Tibial nerve (tissue), 4 donors: ENCODE data around the gene GNAT1. TPM values are rescaled to one million over a fixed set of nuclear protein-coding genes. Genes with fewer than 3 reads are reported as not detected.

Experiments used
- DNase-seq, 2 donors: peaks; one replicate each; pipeline ENCODE4 v3.0.0-alpha.2; 2019; ENCODE audit warnings: low spot score in 2 of 2
- H3K27ac ChIP-seq, 4 donors: fragments of 200-600 bp; sonication (generic) in 3 of 4; one replicate each; pipeline ENCODE4 v1.5.1; 2017 to 2019; ENCODE audit warnings: mild to moderate bottlenecking in 1 of 4
- H3K27me3 ChIP-seq, 2 donors: fragments of 200-600 bp; sonication (generic) in 1 of 2; one replicate each; pipeline versions ENCODE4 v1.5.1 to v1.6.0; 2017 to 2019
- H3K36me3 ChIP-seq, 3 donors: fragments of 200-600 bp; sonication (generic); one replicate each; pipeline ENCODE4 v1.5.1; 2018 to 2019
- H3K4me1 ChIP-seq, 4 donors: fragments of 200-600 bp; sonication (generic) in 3 of 4; one replicate each; pipeline ENCODE4 v1.5.1; 2017 to 2019
- H3K4me3 ChIP-seq, 4 donors: fragments of 200-600 bp; sonication (generic) in 3 of 4; one replicate each; pipeline ENCODE4 v1.5.1; 2017 to 2019; ENCODE audit warnings: mild to moderate bottlenecking in 1 of 4, moderate library complexity in 1 of 4
- H3K9me3 ChIP-seq, 4 donors: fragments of 200-600 bp; sonication (generic) in 3 of 4; one replicate each; pipeline ENCODE4 v1.5.1; 2017 to 2019
- CTCF ChIP-seq, 5 experiments: fragments of 200-600 bp in 3 of 5; fragments of 450-650 bp in 2 of 5; sonication (generic) in 3 of 5; IDR thresholded peaks; one replicate each; pipeline ENCODE4 v1.5.1; 2016 to 2019; ENCODE audit warnings: antibody characterized with exemption in 5 of 5, mild to moderate bottlenecking in 3 of 5, moderate library complexity in 2 of 5
- EP300 ChIP-seq, 2 donors: sonication (generic); formaldehyde crosslinking; IDR thresholded peaks; one replicate each; pipeline ENCODE4 v1.6.1; 2017; ENCODE audit warnings: antibody characterized with exemption in 2 of 2, mild to moderate bottlenecking in 1 of 2
- POLR2A ChIP-seq, 2 donors: fragments of 450-650 bp; IDR thresholded peaks; one replicate each; pipeline ENCODE4 v1.6.1; 2017; ENCODE audit warnings: antibody characterized with exemption in 2 of 2, mild to moderate bottlenecking in 2 of 2, moderate library complexity in 2 of 2
- WGBS, 2 donors: methylation state at CpG; one replicate each; pipeline ENCODE4 v1.1.5; 2018; 5-methylcytosine and 5-hydroxymethylcytosine counted together
- total RNA-seq, 4 donors: library from RNA; depleted of rRNA; stranded (reverse); fragments of >200 nt; gene quantifications; one replicate each; pipeline ENCODE4 v1.1.0, GENCODE V29; 2016

Gene GNAT1
- total RNA-seq, 4 donors from 2014 or later, result not detected

- Histone ChIP-seq H3K9me3 (no peaks in the 10 kb centered on the region), H3K27me3 (peaks cover 0 to 31% of the 10 kb centered on the region in 2 donors), H3K27ac (no peak overlapping the region), H3K4me3 (no peak overlapping the region), H3K4me1 (peaks cover 0 to 24% (median 12%) of the 10 kb centered on the region in 4 donors), H3K36me3 (no peaks in the 10 kb centered on the region)
- DNase-seq, result no peak
- TF ChIP-seq CTCF (IDR thresholded peaks at IDR 0.05), result no peak
- TF ChIP-seq EP300 (IDR thresholded peaks at IDR 0.05), result no peak
- no peak for TF ChIP-seq POLR2A (IDR thresholded peaks at IDR 0.05)
- 87 to 90% methylated on average over 7 of the region's 7 CpGs for WGBS, 2 donors
Measured at GRCh38 chr3:50189989-50190388, 1.4 kb upstream of the GNAT1 start.

GRCh38 chr3:50192124-50192523, 714 bp downstream of the GNAT1 start:
- H3K9me3 ChIP-seq, result no peaks in the 10 kb centered on the region
- H3K4me1 ChIP-seq, result peaks cover 0 to 25% (median 12%) of the 10 kb centered on the region in 4 donors
- H3K4me3 ChIP-seq, result no peak overlapping the region
- WGBS, 2 donors, result 77 to 86% methylated on average over 6 to 8 of the region's 8 CpGs
- H3K27ac ChIP-seq, result no peak overlapping the region
- DNase-seq, result no peak
- no peaks in the 10 kb centered on the region for H3K36me3 ChIP-seq
- TF ChIP-seq EP300 (IDR thresholded peaks at IDR 0.05), result no peak
- no peak for TF ChIP-seq POLR2A (IDR thresholded peaks at IDR 0.05)
- no peak for TF ChIP-seq CTCF (IDR thresholded peaks at IDR 0.05)
- peaks cover 0 to 37% of the 10 kb centered on the region in 2 donors for H3K27me3 ChIP-seq

GRCh38 chr3:50192689-50193141, 1.3 kb downstream of the GNAT1 start:
- no peak overlapping the region for H3K4me3 ChIP-seq
- WGBS, 2 donors, result 12 to 15% methylated on average over 16 to 17 of the region's 21 CpGs
- TF ChIP-seq CTCF (IDR thresholded peaks at IDR 0.05) (peak; percentile 88 to 94 (median 92)), EP300 (IDR thresholded peaks at IDR 0.05) (no peak), POLR2A (IDR thresholded peaks at IDR 0.05) (no peak)
- no peaks in the 10 kb centered on the region for H3K9me3 ChIP-seq
- H3K27ac ChIP-seq, result no peak overlapping the region
- H3K27me3 ChIP-seq, result peaks cover 0 to 37% of the 10 kb centered on the region in 2 donors
- DNase-seq, result peak; percentile 55 to 82
- no peaks in the 10 kb centered on the region for H3K36me3 ChIP-seq
- H3K4me1 ChIP-seq, result peaks cover 0 to 25% (median 12%) of the 10 kb centered on the region in 4 donors

GRCh38 chr3:50193286-50193685, 1.9 kb downstream of the GNAT1 start:
- H3K4me1 ChIP-seq, result peaks cover 0 to 25% (median 12%) of the 10 kb centered on the region in 4 donors
- no peak for DNase-seq
- H3K27me3 ChIP-seq, result peaks cover 0 to 37% of the 10 kb centered on the region in 2 donors
- no peak overlapping the region for H3K4me3 ChIP-seq
- H3K9me3 ChIP-seq, result no peaks in the 10 kb centered on the region
- WGBS, 2 donors, result 38 to 48% methylated on average over 20 to 23 of the region's 36 CpGs
- no peak overlapping the region for H3K27ac ChIP-seq
- TF ChIP-seq EP300 (IDR thresholded peaks at IDR 0.05), result no peak
- TF ChIP-seq CTCF (IDR thresholded peaks at IDR 0.05), result no peak
- no peak for TF ChIP-seq POLR2A (IDR thresholded peaks at IDR 0.05)
- H3K36me3 ChIP-seq, result no peaks in the 10 kb centered on the region

- Histone ChIP-seq H3K4me1 (peaks cover 0 to 25% (median 12%) of the 10 kb centered on the region in 4 donors), H3K4me3 (no peak overlapping the region)
Measured at GRCh38 chr3:50193746-50194127, 2.3 kb downstream of the GNAT1 start.

More at GRCh38 chr3:50193746-50194127, 2.3 kb downstream of the GNAT1 start:
- H3K27me3 ChIP-seq, result peaks cover 0 to 37% of the 10 kb centered on the region in 2 donors
- DNase-seq, result no peak
- TF ChIP-seq CTCF (IDR thresholded peaks at IDR 0.05) (no peak), EP300 (IDR thresholded peaks at IDR 0.05) (no peak), POLR2A (IDR thresholded peaks at IDR 0.05) (no peak)
- WGBS, 2 donors, result 24 to 26% methylated on average over 26 to 28 of the region's 34 CpGs
- H3K27ac ChIP-seq, result no peak overlapping the region
- H3K36me3 ChIP-seq, result no peaks in the 10 kb centered on the region
- H3K9me3 ChIP-seq, result no peaks in the 10 kb centered on the region
